Gastroesophageal sphincter (tissue), 3 donors: ENCODE results near the gene CST4.
"Not testable (repeated sequence)": the region's sequence is repeated elsewhere in the genome, so short reads cannot be mapped to it uniquely, and the experiment has no call there.

ENCODE experiments used
- CTCF ChIP-seq, 4 experiments: fragments of 200-600 bp in 2 of 4; fragments of 450-650 bp in 2 of 4; sonication (generic) in 1 of 4; IDR thresholded peaks; one replicate each; pipeline ENCODE4 v1.5.1; 2017 to 2019; ENCODE audit warnings: antibody characterized with exemption in 4 of 4, mild to moderate bottlenecking in 2 of 4, moderate library complexity in 2 of 4
- EP300 ChIP-seq: sonication (generic); formaldehyde crosslinking; IDR thresholded peaks from one replicate; pipeline ENCODE4 v1.6.1; 2017; ENCODE audit warnings: antibody characterized with exemption, mild to moderate bottlenecking
- POLR2A ChIP-seq, 2 donors: fragments of 450-650 bp; IDR thresholded peaks; one replicate each; pipeline ENCODE4 v1.6.1; 2017; ENCODE audit warnings: antibody characterized with exemption in 2 of 2, mild to moderate bottlenecking in 2 of 2, moderate library complexity in 1 of 2

DNA sequence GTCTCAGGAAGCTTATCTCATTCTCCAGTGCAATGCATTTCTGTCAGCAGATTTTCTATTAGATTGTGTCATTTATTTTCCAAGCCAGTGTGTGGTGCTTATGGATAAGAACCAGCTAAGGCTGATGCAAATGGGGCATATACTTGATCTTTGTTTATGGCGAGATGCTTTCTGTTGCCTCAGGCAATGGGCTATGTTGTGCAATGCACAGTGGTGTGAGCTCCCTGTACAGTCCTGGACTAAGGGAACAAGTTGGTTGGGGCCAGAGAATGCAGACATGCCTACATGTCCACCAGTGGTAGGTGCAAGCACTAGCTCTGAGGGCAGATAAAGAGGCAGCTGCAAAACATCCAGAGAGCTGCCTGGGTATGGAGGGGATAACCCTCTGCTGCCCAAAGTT lies 45.6 kb upstream of the CST4 start:
- TF ChIP-seq EP300; CTCF (IDR thresholded peaks at IDR 0.05); POLR2A (IDR thresholded peaks at IDR 0.05): not testable (repeated sequence)
